HEK293 (cell line): ENCODE results near the gene TXNDC2.

Source experiments
- CTCF ChIA-PET: fragments of 350-600 bp; formaldehyde crosslinking; extraction: SDS; loops from one replicate; lab custom pipeline; 2021; ENCODE audit warnings: antibody characterized with exemption; lab: Yijun Ruan, JAX
- POLR2A ChIA-PET: fragments of 300-600 bp; formaldehyde crosslinking; extraction: SDS; loops from one replicate; lab custom pipeline; 2020; ENCODE audit warnings: antibody characterized with exemption, inconsistent platforms; lab: Yijun Ruan, JAX
- H3K27ac ChIP-seq: fragments of 200-500 bp; sonication (Bioruptor generic); 2 replicates; pipeline ENCODE4 v1.5.1; 2014; ENCODE audit warnings: low read depth, low read length, control low read depth, inconsistent platforms; ENCODE audit errors: extremely low read depth
- H3K36me3 ChIP-seq, 2 experiments: fragments of 200-500 bp in 1 of 2; sonication (Bioruptor generic) in 1 of 2; 1 replicate in 1 of 2; 2 replicates in 1 of 2; pipeline ENCODE4 v1.5.1; 2014 to 2017; ENCODE audit warnings: inconsistent platforms in 2 of 2, low read length in 2 of 2; ENCODE audit not compliant: control insufficient read depth in 2 of 2, insufficient read depth in 1 of 2
- H3K4me1 ChIP-seq: fragments of 200-500 bp; sonication (Bioruptor generic); 2 replicates; pipeline ENCODE4 v1.5.1; 2014; ENCODE audit warnings: mild to moderate bottlenecking, low read length, inconsistent platforms; ENCODE audit not compliant: control insufficient read depth, insufficient read depth
- H3K4me3 ChIP-seq: 2 replicates; pipeline ENCODE4 v1.5.1; 2011; ENCODE audit warnings: low read depth, mild to moderate bottlenecking, control low read depth, low read length, moderate library complexity
- H3K9me3 ChIP-seq: fragments of 200-500 bp; sonication (Bioruptor generic); 2 replicates; pipeline ENCODE4 v1.5.1; 2014; ENCODE audit warnings: low read depth, low read length, inconsistent platforms; ENCODE audit not compliant: control insufficient read depth, insufficient read depth
- BCL11B ChIP-seq: fragments of 450-650 bp; formaldehyde crosslinking; IDR thresholded peaks from 2 replicates; pipeline ENCODE4 v1.5.1; 2016; ENCODE audit warnings: low read depth, missing biosample characterization, missing genetic modification characterization
- GLI4 ChIP-seq: fragments of 450-650 bp; formaldehyde crosslinking; IDR thresholded peaks from 2 replicates; pipeline ENCODE4 v1.5.1; 2016; ENCODE audit warnings: missing biosample characterization, missing genetic modification characterization
- KLF10 ChIP-seq: fragments of 450-650 bp; IDR thresholded peaks from 2 replicates; pipeline ENCODE4 v1.5.1; 2018; ENCODE audit warnings: missing biosample characterization, mild to moderate bottlenecking, missing genetic modification characterization
- TCF7L2 ChIP-seq: IDR thresholded peaks from 2 replicates; pipeline ENCODE4 v1.6.1; 2011; ENCODE audit warnings: low read depth, mild to moderate bottlenecking, inconsistent platforms, low read length, moderate library complexity, borderline replicate concordance
- ZBTB10 ChIP-seq: fragments of 450-650 bp; formaldehyde crosslinking; IDR thresholded peaks from 2 replicates; pipeline ENCODE4 v1.5.1; 2016; ENCODE audit warnings: missing biosample characterization, missing genetic modification characterization
- ZBTB20 ChIP-seq: fragments of 450-650 bp; formaldehyde crosslinking; IDR thresholded peaks from 2 replicates; pipeline ENCODE4 v1.5.1; 2016; ENCODE audit warnings: missing biosample characterization, missing genetic modification characterization
- ZBTB8A ChIP-seq: fragments of 450-650 bp; formaldehyde crosslinking; IDR thresholded peaks from 2 replicates; pipeline ENCODE4 v1.5.1; 2016; ENCODE audit warnings: missing biosample characterization, missing genetic modification characterization
- ZFP3 ChIP-seq: fragments of 450-650 bp; formaldehyde crosslinking; IDR thresholded peaks from 2 replicates; pipeline ENCODE4 v1.5.1; 2016; ENCODE audit warnings: low read depth, missing biosample characterization, missing genetic modification characterization
- ZNF121 ChIP-seq: fragments of 450-650 bp; formaldehyde crosslinking; IDR thresholded peaks from 2 replicates; pipeline ENCODE4 v1.5.1; 2016; ENCODE audit warnings: missing biosample characterization, missing genetic modification characterization
- ZNF138 ChIP-seq: fragments of 450-650 bp; formaldehyde crosslinking; IDR thresholded peaks from 2 replicates; pipeline ENCODE4 v1.5.1; 2016; ENCODE audit warnings: missing biosample characterization, missing genetic modification characterization, borderline replicate concordance
- ZNF211 ChIP-seq: fragments of 450-650 bp; formaldehyde crosslinking; IDR thresholded peaks from 2 replicates; pipeline ENCODE4 v1.5.1; 2016; ENCODE audit warnings: low read depth, missing biosample characterization, missing genetic modification characterization
- ZNF223 ChIP-seq: fragments of 450-650 bp; formaldehyde crosslinking; IDR thresholded peaks from 2 replicates; pipeline ENCODE4 v1.5.1; 2016; ENCODE audit warnings: missing biosample characterization, missing genetic modification characterization
- ZNF24 ChIP-seq: fragments of 450-650 bp; formaldehyde crosslinking; IDR thresholded peaks from 2 replicates; pipeline ENCODE4 v1.5.1; 2016; ENCODE audit warnings: missing biosample characterization, missing genetic modification characterization
- ZNF280D ChIP-seq: fragments of 450-650 bp; formaldehyde crosslinking; IDR thresholded peaks from 2 replicates; pipeline ENCODE4 v1.5.1; 2016; ENCODE audit warnings: missing biosample characterization, missing genetic modification characterization
- ZNF335 ChIP-seq: fragments of 450-650 bp; formaldehyde crosslinking; conservative IDR thresholded peaks from 2 replicates; pipeline ENCODE4 v1.5.1; 2016; ENCODE audit warnings: missing biosample characterization, missing genetic modification characterization
- ZNF394 ChIP-seq: fragments of 450-650 bp; formaldehyde crosslinking; IDR thresholded peaks from 2 replicates; pipeline ENCODE4 v1.5.1; 2016; ENCODE audit warnings: missing biosample characterization, missing genetic modification characterization, mild to moderate bottlenecking, moderate library complexity, borderline replicate concordance
- ZNF473 ChIP-seq: fragments of 450-650 bp; formaldehyde crosslinking; IDR thresholded peaks from 2 replicates; pipeline ENCODE4 v1.5.1; 2017; ENCODE audit warnings: missing biosample characterization, missing genetic modification characterization
- ZNF514 ChIP-seq: fragments of 450-650 bp; formaldehyde crosslinking; IDR thresholded peaks from 2 replicates; pipeline ENCODE4 v1.5.1; 2016; ENCODE audit warnings: missing biosample characterization, missing genetic modification characterization
- ZNF530 ChIP-seq: fragments of 450-650 bp; formaldehyde crosslinking; IDR thresholded peaks from 2 replicates; pipeline ENCODE4 v1.5.1; 2016; ENCODE audit warnings: low read depth, missing biosample characterization, missing genetic modification characterization
- ZNF544 ChIP-seq: fragments of 450-650 bp; formaldehyde crosslinking; IDR thresholded peaks from 2 replicates; pipeline ENCODE4 v1.5.0; 2017; ENCODE audit warnings: missing biosample characterization, missing genetic modification characterization
- ZNF596 ChIP-seq: fragments of 450-650 bp; IDR thresholded peaks from 2 replicates; pipeline ENCODE4 v1.5.0; 2018; ENCODE audit warnings: missing biosample characterization, mild to moderate bottlenecking, missing genetic modification characterization, moderate library complexity
- ZNF623 ChIP-seq: fragments of 450-650 bp; formaldehyde crosslinking; IDR thresholded peaks from 2 replicates; pipeline ENCODE4 v1.5.1; 2016; ENCODE audit warnings: missing biosample characterization, missing genetic modification characterization
- ZNF639 ChIP-seq: fragments of 450-650 bp; formaldehyde crosslinking; IDR thresholded peaks from 2 replicates; pipeline ENCODE4 v1.5.1; 2016; ENCODE audit warnings: missing biosample characterization, missing genetic modification characterization
- ZNF677 ChIP-seq: fragments of 450-650 bp; IDR thresholded peaks from 2 replicates; pipeline ENCODE4 v1.5.0; 2018; ENCODE audit warnings: missing biosample characterization, mild to moderate bottlenecking, missing genetic modification characterization, moderate library complexity

Gene TXNDC2

GRCh38 chr18:9885170-9886004 is at the start of gene TXNDC2:
TXNDC2 (plus strand) TSS chr18:9885973; CDS start chr18:9886681, 708 bp downstream.
- H3K9me3 ChIP-seq: no peaks in the 10 kb centered on the region
- H3K36me3 ChIP-seq: no peaks in the 10 kb centered on the region
- H3K27ac ChIP-seq: no peak within 1 kb of the TSS
- TF ChIP-seq GLI4 (tag by site-specific recombination): no peak
- no peak for TF ChIP-seq ZNF280D (tag by site-specific recombination)
- TF ChIP-seq ZNF677 (tag by site-specific recombination): no peak
- POLR2A ChIA-PET: no interaction called here
- no peak within 1 kb of the TSS for H3K4me3 ChIP-seq
- CTCF ChIA-PET: no interaction called here
- H3K4me1 ChIP-seq: no peaks in the 10 kb centered on the region

GRCh38 chr18:9838144-9838877 is 47.5 kb upstream of the TXNDC2 start:
- TF ChIP-seq KLF10 (tag by site-specific recombination): no peak
- no peak for TF ChIP-seq ZNF335
- no peak for TF ChIP-seq ZNF623 (tag by site-specific recombination)
- TF ChIP-seq ZNF473 (tag by site-specific recombination): no peak
- no peak for TF ChIP-seq ZNF394
- TF ChIP-seq ZNF514 (tag by site-specific recombination): no peak
- H3K27ac ChIP-seq: no peak overlapping the region
- no peak overlapping the region for H3K4me3 ChIP-seq
- no peaks in the 10 kb centered on the region for H3K9me3 ChIP-seq
- H3K4me1 ChIP-seq: peaks cover 11% of the 10 kb centered on the region
- ChIA-PET POLR2A (no interaction called here), CTCF (interaction anchor here (1.1 kb wide), 1 partner anchor 67 kb away, joined by 3 read pairs; no protein-coding TSS in a partner anchor)
- H3K36me3 ChIP-seq: no peaks in the 10 kb centered on the region

GRCh38 chr18:9839211-9839610 is 46.6 kb upstream of the TXNDC2 start:
- no peak overlapping the region for H3K27ac ChIP-seq
- ChIA-PET POLR2A (no interaction called here), CTCF (interaction anchor here (0.6 to 1.1 kb wide), 2 partner anchors 68 to 490 kb away, joined by 3 read pairs; no protein-coding TSS in a partner anchor)

More at GRCh38 chr18:9839211-9839610, 46.6 kb upstream of the TXNDC2 start:
- H3K4me3 ChIP-seq: no peak overlapping the region
- TF ChIP-seq ZNF639 (tag by site-specific recombination): no peak
- TF ChIP-seq ZFP3 (tag by site-specific recombination): no peak
- TF ChIP-seq ZNF530 (tag by site-specific recombination): no peak
- no peak for TF ChIP-seq ZBTB10 (tag by site-specific recombination)
- no peak for TF ChIP-seq ZNF223 (tag by site-specific recombination)
- TF ChIP-seq BCL11B: no peak
- no peak for TF ChIP-seq ZNF121 (tag by site-specific recombination)
- no peak for TF ChIP-seq ZNF24 (tag by site-specific recombination)
- no peak for TF ChIP-seq TCF7L2
- no peak for TF ChIP-seq ZNF211 (tag by site-specific recombination)
- TF ChIP-seq ZNF544 (tag by site-specific recombination): no peak
- no peak for TF ChIP-seq ZNF138 (tag by site-specific recombination)
- TF ChIP-seq ZBTB8A (tag by site-specific recombination): no peak
- TF ChIP-seq ZBTB20 (tag by site-specific recombination): no peak
- TF ChIP-seq ZNF596 (tag by site-specific recombination): no peak
- H3K36me3 ChIP-seq: no peaks in the 10 kb centered on the region
- H3K9me3 ChIP-seq: no peaks in the 10 kb centered on the region
- H3K4me1 ChIP-seq: peaks cover 11% of the 10 kb centered on the region
